ENCODE measurements around the gene EPHA8.

EPHA8 gene

DNA sequence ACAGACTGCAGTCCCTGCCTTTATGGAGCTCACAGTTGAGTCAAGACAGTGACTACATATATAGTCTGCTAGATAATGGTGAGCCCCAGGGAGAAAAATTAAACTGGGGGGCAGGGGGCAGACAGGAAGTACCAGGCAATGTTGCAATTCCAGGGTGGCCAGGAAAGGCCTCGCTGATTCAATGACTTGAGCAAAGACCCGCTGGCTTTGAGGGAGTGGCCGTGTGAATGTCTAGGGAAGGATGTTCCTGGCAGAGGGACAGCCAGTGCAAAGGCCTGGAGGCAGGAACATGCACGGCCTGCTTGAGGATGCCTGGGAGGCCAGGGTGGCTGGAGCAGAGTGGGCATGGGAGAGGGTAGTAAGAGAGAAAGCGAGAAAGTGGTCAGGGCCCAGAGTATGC, 23.0 kb upstream of the EPHA8 start:
- no peak overlapping the region for H2AFZ ChIP-seq (ENCODE audit: low read length)
- no peak overlapping the region for H3K9ac ChIP-seq (ENCODE audit: low read depth, low read length, poor library complexity)
- H2BK5ac ChIP-seq (ENCODE audit: low read length) = no peak overlapping the region
- DNase-seq (ENCODE audit: low spot score) = no peak
- H4K8ac ChIP-seq (ENCODE audit: low read depth, low read length) = no peak overlapping the region
- H3K23ac ChIP-seq (ENCODE audit: low read depth, low read length, poor library complexity) = no peak overlapping the region
- H3K27me3 ChIP-seq (ENCODE audit: control insufficient read depth in 3 of 3, insufficient read depth in 3 of 3, low read depth in 1 of 3, low read length in 3 of 3) = peaks cover 0 to 17% (median 0%) of the 10 kb centered on the region in 3 experiments
- H3K9me3 ChIP-seq (replicated peaks in 1 of 2; ENCODE audit: control insufficient read depth in 2 of 2, insufficient read depth in 1 of 2, low read depth in 1 of 2, low read length in 2 of 2) = peaks cover 0 to 1% of the 10 kb centered on the region in 2 donors
- no peak overlapping the region for H4K91ac ChIP-seq (ENCODE audit: low read depth, low read length, poor library complexity)
- no peak overlapping the region for H2BK12ac ChIP-seq (ENCODE audit: low read length)
- no peak overlapping the region for H3K4me2 ChIP-seq (ENCODE audit: insufficient read depth, low read length, poor library complexity, severe bottlenecking)
- no peaks in the 10 kb centered on the region for H3K36me3 ChIP-seq (replicated peaks in 1 of 2; ENCODE audit: control insufficient read depth in 2 of 2, insufficient read depth in 2 of 2, low read length in 2 of 2)
- H3K79me1 ChIP-seq (ENCODE audit: low read depth, low read length) = no peaks in the 10 kb centered on the region
- H3K4ac ChIP-seq (ENCODE audit: low read length) = no peak overlapping the region
- H3K18ac ChIP-seq (ENCODE audit: low read length) = peak overlapping the region; percentile 19
- H2BK15ac ChIP-seq (ENCODE audit: low read length) = no peak overlapping the region
- WGBS, 2 donors (ENCODE audit: extremely low coverage in 2 of 2, insufficient read length in 2 of 2, insufficient replicate concordance in 1 of 2) = no CpG with 5 or more reads among the region's 5 CpGs
- no peak overlapping the region for H3K14ac ChIP-seq (ENCODE audit: low read length)
- peak overlapping the region in 1 of 2 donors; percentile 59 for H3K4me3 ChIP-seq (ENCODE audit: low read length in 2 of 2)
- H3K27ac ChIP-seq (replicated peaks; ENCODE audit: low read length) = no peak overlapping the region
- peak overlapping the region; percentile 75 for H2BK120ac ChIP-seq (ENCODE audit: low read depth, low read length)
- H3K4me1 ChIP-seq (ENCODE audit: control insufficient read depth in 2 of 2, insufficient read depth in 1 of 2, low read depth in 1 of 2, low read length in 2 of 2) = no peaks in the 10 kb centered on the region
- no peak overlapping the region for H2AK5ac ChIP-seq (ENCODE audit: low read depth, low read length)

DNA sequence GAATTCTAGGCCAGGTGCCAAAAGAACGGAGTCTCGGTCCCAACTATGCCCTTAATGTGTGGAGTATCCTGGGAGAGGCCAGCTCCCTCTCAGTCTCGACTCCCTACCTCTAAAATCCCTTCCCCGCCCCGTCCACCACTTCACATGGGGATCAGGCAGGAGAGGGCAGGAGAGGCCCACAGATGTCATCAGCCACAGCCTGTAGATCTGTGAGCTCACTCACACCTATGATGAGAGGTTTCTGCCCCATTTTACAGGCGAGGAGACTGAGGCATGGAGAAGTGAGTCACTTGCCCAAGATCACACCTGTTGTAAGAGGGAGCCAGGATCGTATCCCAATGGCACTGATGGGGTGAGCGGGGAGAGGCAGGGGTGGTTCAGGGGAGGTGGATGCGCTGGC, 20.4 kb upstream of the EPHA8 start:
- no peak overlapping the region for H4K8ac ChIP-seq (ENCODE audit: low read depth, low read length)
- H3K9ac ChIP-seq (ENCODE audit: low read depth, low read length, poor library complexity) = no peak overlapping the region
- H3K27me3 ChIP-seq (ENCODE audit: control insufficient read depth in 3 of 3, insufficient read depth in 3 of 3, low read depth in 1 of 3, low read length in 3 of 3) = peaks cover 0 to 43% (median 9%) of the 10 kb centered on the region in 3 experiments
- no peak overlapping the region for H2AK5ac ChIP-seq (ENCODE audit: low read depth, low read length)
- H3K36me3 ChIP-seq (replicated peaks in 1 of 2; ENCODE audit: control insufficient read depth in 2 of 2, insufficient read depth in 2 of 2, low read length in 2 of 2) = no peaks in the 10 kb centered on the region
- no peak overlapping the region for H2AFZ ChIP-seq (ENCODE audit: low read length)
- no peak overlapping the region for H3K4ac ChIP-seq (ENCODE audit: low read length)
- no peak overlapping the region for H3K27ac ChIP-seq (replicated peaks; ENCODE audit: low read length)
- no peak overlapping the region for H2BK15ac ChIP-seq (ENCODE audit: low read length)
- no peak overlapping the region for H3K4me2 ChIP-seq (ENCODE audit: insufficient read depth, low read length, poor library complexity, severe bottlenecking)
- H2BK12ac ChIP-seq (ENCODE audit: low read length) = no peak overlapping the region
- H3K18ac ChIP-seq (ENCODE audit: low read length) = no peak overlapping the region
- no peaks in the 10 kb centered on the region for H3K4me1 ChIP-seq (ENCODE audit: control insufficient read depth in 2 of 2, insufficient read depth in 1 of 2, low read depth in 1 of 2, low read length in 2 of 2)
- H2BK5ac ChIP-seq (ENCODE audit: low read length) = no peak overlapping the region
- H3K14ac ChIP-seq (ENCODE audit: low read length) = no peak overlapping the region
- no peaks in the 10 kb centered on the region for H3K79me1 ChIP-seq (ENCODE audit: low read depth, low read length)
- H3K4me3 ChIP-seq (ENCODE audit: low read length in 2 of 2) = no peak overlapping the region
- H3K23ac ChIP-seq (ENCODE audit: low read depth, low read length, poor library complexity) = no peak overlapping the region
- H3K9me3 ChIP-seq (replicated peaks in 1 of 2; ENCODE audit: control insufficient read depth in 2 of 2, insufficient read depth in 1 of 2, low read depth in 1 of 2, low read length in 2 of 2) = peaks cover 0 to 1% of the 10 kb centered on the region in 2 donors
- no peak for DNase-seq (ENCODE audit: low spot score)
- H2BK120ac ChIP-seq (ENCODE audit: low read depth, low read length) = no peak overlapping the region
- no peak overlapping the region for H4K91ac ChIP-seq (ENCODE audit: low read depth, low read length, poor library complexity)
- no CpG with 5 or more reads among the region's 9 CpGs for WGBS, 2 donors (ENCODE audit: extremely low coverage in 2 of 2, insufficient read length in 2 of 2, insufficient replicate concordance in 1 of 2)

DNA sequence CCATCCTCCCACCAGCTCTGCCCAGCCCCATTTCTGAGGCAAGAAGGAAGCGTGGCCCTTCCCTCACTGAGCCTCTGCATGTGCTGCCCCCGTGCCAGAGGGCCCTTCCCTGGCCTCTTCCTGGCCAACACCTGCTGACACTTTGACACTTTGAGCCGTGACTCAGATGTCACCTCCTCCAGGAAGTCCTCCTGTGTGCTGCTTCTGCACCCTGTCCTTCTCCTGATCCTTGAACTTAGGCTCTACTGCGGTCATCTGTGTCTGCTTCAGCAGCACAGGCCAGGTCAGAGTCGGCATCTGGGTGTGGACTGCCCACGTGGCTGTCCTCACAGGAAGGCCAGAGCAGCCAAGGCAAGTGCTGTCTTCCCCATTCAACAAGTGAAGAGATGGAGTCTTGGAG, 19.6 kb upstream of the EPHA8 start:
- no peak overlapping the region for H2BK15ac ChIP-seq (ENCODE audit: low read length)
- peaks cover 0 to 4% of the 10 kb centered on the region in 2 donors for H3K4me1 ChIP-seq (ENCODE audit: control insufficient read depth in 2 of 2, insufficient read depth in 1 of 2, low read depth in 1 of 2, low read length in 2 of 2)
- H3K79me1 ChIP-seq (ENCODE audit: low read depth, low read length) = no peaks in the 10 kb centered on the region
- H3K27me3 ChIP-seq (ENCODE audit: control insufficient read depth in 3 of 3, insufficient read depth in 3 of 3, low read depth in 1 of 3, low read length in 3 of 3) = peaks cover 0 to 51% (median 15%) of the 10 kb centered on the region in 3 experiments
- no peak overlapping the region for H3K27ac ChIP-seq (replicated peaks; ENCODE audit: low read length)
- no peak overlapping the region for H3K9ac ChIP-seq (ENCODE audit: low read depth, low read length, poor library complexity)
- no peak overlapping the region for H3K4ac ChIP-seq (ENCODE audit: low read length)
- H3K18ac ChIP-seq (ENCODE audit: low read length) = peak overlapping the region; percentile 42
- no peak overlapping the region for H2BK12ac ChIP-seq (ENCODE audit: low read length)
- no CpG with 5 or more reads among the region's 6 CpGs for WGBS, 2 donors (ENCODE audit: extremely low coverage in 2 of 2, insufficient read length in 2 of 2, insufficient replicate concordance in 1 of 2)
- H2AK5ac ChIP-seq (ENCODE audit: low read depth, low read length) = peak overlapping the region; percentile 83
- no peak for DNase-seq (ENCODE audit: low spot score)
- H2AFZ ChIP-seq (ENCODE audit: low read length) = no peak overlapping the region
- H4K8ac ChIP-seq (ENCODE audit: low read depth, low read length) = no peak overlapping the region
- peak overlapping the region; percentile 34 for H3K23ac ChIP-seq (ENCODE audit: low read depth, low read length, poor library complexity)
- peak overlapping the region in 1 of 2 donors; percentile 30 for H3K4me3 ChIP-seq (ENCODE audit: low read length in 2 of 2)
- H2BK5ac ChIP-seq (ENCODE audit: low read length) = no peak overlapping the region
- H2BK120ac ChIP-seq (ENCODE audit: low read depth, low read length) = no peak overlapping the region
- peaks cover 0 to 1% of the 10 kb centered on the region in 2 donors for H3K9me3 ChIP-seq (replicated peaks in 1 of 2; ENCODE audit: control insufficient read depth in 2 of 2, insufficient read depth in 1 of 2, low read depth in 1 of 2, low read length in 2 of 2)
- H3K36me3 ChIP-seq (replicated peaks in 1 of 2; ENCODE audit: control insufficient read depth in 2 of 2, insufficient read depth in 2 of 2, low read length in 2 of 2) = no peaks in the 10 kb centered on the region
- H4K91ac ChIP-seq (ENCODE audit: low read depth, low read length, poor library complexity) = no peak overlapping the region
- peak overlapping the region; percentile 63 for H3K14ac ChIP-seq (ENCODE audit: low read length)
- H3K4me2 ChIP-seq (ENCODE audit: insufficient read depth, low read length, poor library complexity, severe bottlenecking) = no peak overlapping the region

DNA sequence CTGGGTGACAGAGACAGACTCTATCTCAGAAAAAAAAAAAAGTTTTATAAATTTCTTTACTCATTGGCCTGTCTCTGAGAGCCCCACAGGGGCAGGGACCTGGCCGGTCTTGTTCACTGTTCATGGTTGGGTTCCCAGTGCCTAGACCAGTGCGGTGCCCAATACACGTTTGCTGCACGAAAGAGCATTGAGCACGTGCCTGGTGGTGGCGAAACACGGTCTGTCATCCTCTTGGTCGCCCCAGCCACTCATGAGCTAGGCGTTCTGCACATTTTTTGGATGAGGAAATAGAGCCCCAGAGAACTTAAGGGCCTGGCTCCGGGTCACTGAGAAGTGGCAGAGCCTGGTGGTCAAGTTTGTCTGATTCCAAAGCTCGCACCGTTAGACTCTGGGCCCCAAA, 18.7 kb upstream of the EPHA8 start:
- no peak overlapping the region for H3K4ac ChIP-seq (ENCODE audit: low read length)
- H2BK15ac ChIP-seq (ENCODE audit: low read length) = no peak overlapping the region
- no peak overlapping the region for H2BK12ac ChIP-seq (ENCODE audit: low read length)
- H4K91ac ChIP-seq (ENCODE audit: low read depth, low read length, poor library complexity) = no peak overlapping the region
- peaks cover 0 to 1% of the 10 kb centered on the region in 2 donors for H3K9me3 ChIP-seq (replicated peaks in 1 of 2; ENCODE audit: control insufficient read depth in 2 of 2, insufficient read depth in 1 of 2, low read depth in 1 of 2, low read length in 2 of 2)
- H4K8ac ChIP-seq (ENCODE audit: low read depth, low read length) = no peak overlapping the region
- no peak overlapping the region for H3K4me2 ChIP-seq (ENCODE audit: insufficient read depth, low read length, poor library complexity, severe bottlenecking)
- WGBS, 2 donors (ENCODE audit: extremely low coverage in 2 of 2, insufficient read length in 2 of 2, insufficient replicate concordance in 1 of 2) = no CpG with 5 or more reads among the region's 12 CpGs
- H3K79me1 ChIP-seq (ENCODE audit: low read depth, low read length) = no peaks in the 10 kb centered on the region
- no peak overlapping the region for H2AK5ac ChIP-seq (ENCODE audit: low read depth, low read length)
- H3K14ac ChIP-seq (ENCODE audit: low read length) = no peak overlapping the region
- H3K18ac ChIP-seq (ENCODE audit: low read length) = peak overlapping the region; percentile 64
- no peak overlapping the region for H3K27ac ChIP-seq (replicated peaks; ENCODE audit: low read length)
- no peaks in the 10 kb centered on the region for H3K36me3 ChIP-seq (replicated peaks in 1 of 2; ENCODE audit: control insufficient read depth in 2 of 2, insufficient read depth in 2 of 2, low read length in 2 of 2)
- H2BK120ac ChIP-seq (ENCODE audit: low read depth, low read length) = no peak overlapping the region
- H3K9ac ChIP-seq (ENCODE audit: low read depth, low read length, poor library complexity) = no peak overlapping the region
- peaks cover 0 to 58% (median 15%) of the 10 kb centered on the region in 3 experiments for H3K27me3 ChIP-seq (ENCODE audit: control insufficient read depth in 3 of 3, insufficient read depth in 3 of 3, low read depth in 1 of 3, low read length in 3 of 3)
- peak overlapping the region; percentile 80 for H3K23ac ChIP-seq (ENCODE audit: low read depth, low read length, poor library complexity)
- no peak overlapping the region for H2BK5ac ChIP-seq (ENCODE audit: low read length)
- H3K4me1 ChIP-seq (ENCODE audit: control insufficient read depth in 2 of 2, insufficient read depth in 1 of 2, low read depth in 1 of 2, low read length in 2 of 2) = peaks cover 0 to 4% of the 10 kb centered on the region in 2 donors
- DNase-seq (ENCODE audit: low spot score) = no peak
- H3K4me3 ChIP-seq (ENCODE audit: low read length in 2 of 2) = no peak overlapping the region
- H2AFZ ChIP-seq (ENCODE audit: low read length) = no peak overlapping the region

Measured in neuronal stem cell (in vitro differentiated cells).